Cardiac muscle cell (in vitro differentiated cells and primary cell): ENCODE measurements around the gene FAM72A. TPM values are rescaled to one million over a fixed set of nuclear protein-coding genes. Genes with fewer than 3 reads are reported as not detected.
"Not testable (repeated sequence)": the region's sequence is repeated elsewhere in the genome, so short reads cannot be mapped to it uniquely, and the experiment has no call there.

Experiments
- DNase-seq, 2 donors: peaks; one replicate each; pipeline versions ENCODE4 v3.0.0 to v3.0.0-alpha.2; 2010 to 2017; ENCODE audit warnings: low read depth in 1 of 2, low spot score in 1 of 2
- H3K27ac ChIP-seq: fragments of 200-600 bp; sonication (generic); 2 replicates; pipeline ENCODE4 v1.5.1; 2016
- H3K27me3 ChIP-seq: fragments of 200-600 bp; sonication (generic); 2 replicates; pipeline ENCODE4 v1.6.0; 2016; ENCODE audit warnings: control low read depth
- H3K36me3 ChIP-seq: fragments of 200-600 bp; sonication (generic); 2 replicates; pipeline ENCODE4 v1.5.1; 2016; ENCODE audit warnings: control low read depth
- H3K4me1 ChIP-seq: fragments of 200-600 bp; sonication (generic); 2 replicates; pipeline ENCODE4 v1.8.1; 2017; ENCODE audit warnings: low read depth, mild to moderate bottlenecking, mixed run types
- H3K4me3 ChIP-seq: fragments of 200-600 bp; sonication (generic); 2 replicates; pipeline ENCODE4 v1.5.1; 2016; ENCODE audit warnings: mild to moderate bottlenecking
- H3K9me3 ChIP-seq: fragments of 200-600 bp; sonication (generic); 2 replicates; pipeline ENCODE4 v1.5.1; 2017; ENCODE audit warnings: low read depth, mild to moderate bottlenecking, control low read depth
- CTCF ChIP-seq: IDR thresholded peaks from 2 replicates; pipeline ENCODE4 v1.5.1; 2012; ENCODE audit warnings: low read depth, mild to moderate bottlenecking, low read length
- polyA plus RNA-seq: library from polyadenylated mRNA; unstranded; fragments of >200 nt; fragmentation: Nextera tagmentation; extraction: Ambion mirVana; gene quantifications from 2 replicates; pipeline ENCODE4 v1.2.1, GENCODE V29; 2016
- total RNA-seq: library from RNA; depleted of rRNA; stranded (reverse); fragments of >200 nt; gene quantifications from 2 replicates; pipeline ENCODE4 v1.2.3, GENCODE V29; 2016

The FAM72A gene
- total and polyA plus RNA-seq, 2 experiments from 2014 or later: 3.4 to 9.6 TPM

- H3K27ac ChIP-seq, H3K36me3 ChIP-seq, H3K9me3 ChIP-seq, H3K27me3 ChIP-seq, H3K4me1 ChIP-seq, DNase-seq, H3K4me3 ChIP-seq: not testable (repeated sequence)
These were observed 7.5 kb downstream of the FAM72A start for GRCh38 chr1:206195182-206195581.

- not testable (repeated sequence) for DNase-seq, H3K9me3 ChIP-seq, H3K36me3 ChIP-seq, H3K27ac ChIP-seq, H3K4me1 ChIP-seq, H3K27me3 ChIP-seq, H3K4me3 ChIP-seq
These were observed 15.8 kb downstream of the FAM72A start for GRCh38 chr1:206186826-206187225.

- not testable (repeated sequence) for H3K4me3 ChIP-seq, H3K9me3 ChIP-seq, H3K4me1 ChIP-seq, H3K27ac ChIP-seq, H3K36me3 ChIP-seq, H3K27me3 ChIP-seq, DNase-seq
These were observed 16.9 kb downstream of the FAM72A start for GRCh38 chr1:206185778-206186177.

GRCh38 chr1:206183788-206184187, 18.9 kb downstream of the FAM72A start:
- H3K4me1 ChIP-seq, H3K27ac ChIP-seq, H3K9me3 ChIP-seq, H3K27me3 ChIP-seq, H3K4me3 ChIP-seq, H3K36me3 ChIP-seq: not testable (repeated sequence)
- DNase-seq: peak in 1 of 2 donors; percentile 25

- peak in 1 of 2 donors; percentile 63 for DNase-seq
- H3K36me3 ChIP-seq, H3K4me3 ChIP-seq, H3K27ac ChIP-seq, H3K27me3 ChIP-seq, H3K9me3 ChIP-seq, H3K4me1 ChIP-seq: not testable (repeated sequence)
These were observed 20.0 kb downstream of the FAM72A start for GRCh38 chr1:206182368-206183317.

DNA sequence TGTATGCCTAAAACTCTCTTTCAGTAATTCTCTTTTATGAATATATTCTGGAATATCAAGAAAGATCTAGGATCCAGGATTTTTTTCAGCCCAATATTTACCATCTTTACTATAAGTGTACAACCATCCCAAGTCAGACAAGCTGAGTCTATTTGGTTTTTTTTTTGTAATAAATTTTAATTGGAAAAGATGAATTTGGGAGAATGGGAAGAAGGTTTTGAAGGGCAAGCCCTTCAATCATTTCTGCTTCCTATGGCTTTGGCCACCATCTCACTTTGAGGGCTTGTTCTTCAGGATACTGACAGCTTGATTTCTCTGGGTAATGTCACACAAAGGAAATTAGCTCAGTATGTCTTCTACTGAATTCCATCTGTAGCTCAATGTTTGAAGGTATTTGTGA, 23.0 kb downstream of the FAM72A start:
- H3K36me3 ChIP-seq, H3K27me3 ChIP-seq, H3K9me3 ChIP-seq, H3K27ac ChIP-seq, DNase-seq, H3K4me1 ChIP-seq, H3K4me3 ChIP-seq: not testable (repeated sequence)

DNA sequence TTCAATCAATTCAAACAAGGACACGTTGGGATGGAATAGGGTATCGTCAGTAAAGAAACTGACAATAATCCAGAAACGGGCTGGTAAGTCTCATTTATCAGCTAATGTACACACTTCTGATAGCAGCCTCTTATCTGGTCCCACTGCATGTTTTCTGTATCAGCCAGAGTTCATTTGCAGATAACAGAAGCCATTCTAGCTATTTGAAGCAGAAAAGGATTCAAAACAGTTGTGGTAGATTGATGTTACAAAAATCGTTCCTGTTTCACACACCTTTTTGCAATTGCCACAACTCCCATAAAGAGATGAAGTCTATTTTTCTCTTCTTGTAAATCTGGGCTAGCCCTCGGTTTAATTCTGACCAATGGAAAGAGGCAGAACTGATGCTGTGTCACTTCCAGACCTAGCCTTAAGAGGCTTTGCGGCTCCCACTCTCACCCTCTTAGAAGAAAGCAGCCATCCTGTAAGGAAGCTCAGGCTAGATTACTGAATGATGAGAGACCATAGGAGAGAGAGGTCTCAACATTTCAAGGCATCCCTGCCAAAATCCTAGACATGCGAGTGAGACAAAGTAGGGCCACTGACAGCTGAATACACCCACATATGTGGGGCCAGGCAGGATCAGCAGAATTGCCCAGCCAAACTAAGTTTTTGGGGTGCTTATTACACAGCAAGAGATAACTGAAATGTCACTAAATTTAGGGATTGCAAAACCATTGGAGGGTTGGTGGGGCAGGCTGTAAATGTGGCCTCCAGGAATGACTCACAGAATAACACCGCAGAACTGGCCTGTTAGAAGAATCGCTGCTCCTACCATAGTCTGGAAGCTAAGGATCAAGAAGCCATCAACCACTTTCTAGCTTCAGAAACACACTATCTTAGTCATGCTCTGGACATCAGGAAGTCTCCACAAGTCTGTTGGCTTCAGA, 24.3 kb downstream of the FAM72A start:
- H3K4me1 ChIP-seq, H3K9me3 ChIP-seq, H3K4me3 ChIP-seq, H3K36me3 ChIP-seq, H3K27me3 ChIP-seq: not testable (repeated sequence)
- H3K27ac ChIP-seq: peak overlapping the region; percentile 76
- DNase-seq: peak; percentile 0 to 66

- H3K27me3 ChIP-seq, H3K27ac ChIP-seq, H3K9me3 ChIP-seq, H3K4me3 ChIP-seq, DNase-seq, H3K4me1 ChIP-seq, H3K36me3 ChIP-seq: not testable (repeated sequence)
These were observed 26.5 kb downstream of the FAM72A start for GRCh38 chr1:206176114-206176502.

GRCh38 chr1:206175459-206176113, 27.1 kb downstream of the FAM72A start:
- DNase-seq: peak in 1 of 2 donors; percentile 32
- H3K4me3 ChIP-seq, H3K27ac ChIP-seq, H3K9me3 ChIP-seq, H3K36me3 ChIP-seq, H3K4me1 ChIP-seq, H3K27me3 ChIP-seq: not testable (repeated sequence)
- peak; percentile 28 for TF ChIP-seq CTCF
